GM23338 (cell line): Measurements from ENCODE around the gene RFK.

Experiments used
- EZH2 ChIP-seq: fragments of 200-600 bp; sonication (generic); IDR thresholded peaks from one replicate; pipeline ENCODE4 v1.8.0; 2017; ENCODE audit warnings: antibody characterized with exemption, mild to moderate bottlenecking, low read depth; ENCODE audit not compliant: unreplicated experiment
- EZH2phosphoT487 ChIP-seq: fragments of 200-600 bp; sonication (generic); IDR thresholded peaks from one replicate; pipeline ENCODE4 v1.8.1; 2018; ENCODE audit warnings: antibody characterized with exemption; ENCODE audit not compliant: unreplicated experiment
- JUNB ChIP-seq: IDR thresholded peaks from one replicate; pipeline ENCODE4 v1.6.1; 2016; ENCODE audit warnings: antibody characterized with exemption; ENCODE audit not compliant: unreplicated experiment
- POLR2AphosphoS5 ChIP-seq: IDR thresholded peaks from 2 replicates; pipeline ENCODE4 v1.6.1; 2016; ENCODE audit warnings: antibody characterized with exemption, low read depth
- REST ChIP-seq: IDR thresholded peaks from one replicate; pipeline ENCODE4 v1.6.1; 2018; ENCODE audit warnings: antibody characterized with exemption; ENCODE audit not compliant: unreplicated experiment
- ZNF114 ChIP-seq: fragments of 250-450 bp; sonication (Bioruptor Pico); IDR thresholded peaks from 2 replicates; pipeline ENCODE4 v1.5.0; 2020; ENCODE audit warnings: mild to moderate bottlenecking, moderate library complexity
- TF ChIP-seq, protein P1 (sequence below), 2 experiments: fragments of 200-600 bp in 1 of 2; sonication (generic) in 1 of 2; conservative IDR thresholded peaks; 2 replicates each; pipeline versions ENCODE4 v1.5.1 to v1.6.1; 2016 to 2017; ENCODE audit warnings: antibody characterized with exemption in 2 of 2, low read depth in 2 of 2, mild to moderate bottlenecking in 2 of 2, moderate library complexity in 1 of 2

DNA sequence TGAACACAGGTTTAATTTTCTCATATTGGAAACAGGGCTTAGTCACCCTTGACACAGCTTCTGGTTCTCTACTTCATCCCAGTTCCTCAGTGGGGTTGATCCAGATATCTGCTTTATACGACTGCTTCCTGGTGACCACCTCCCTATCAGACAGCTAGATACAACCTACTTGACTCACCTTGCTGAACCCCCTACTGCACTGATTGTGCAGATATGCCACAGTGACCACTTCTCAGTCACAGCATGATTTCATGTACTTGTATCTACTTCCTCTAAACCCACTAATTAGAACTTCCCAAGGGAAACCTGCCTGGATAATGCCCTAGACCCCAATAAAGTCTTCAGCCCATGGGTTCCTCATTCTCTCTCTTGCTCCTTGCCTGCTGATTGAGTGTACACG lies 18.4 kb upstream of the RFK start:
- TF ChIP-seq, protein P1, sequence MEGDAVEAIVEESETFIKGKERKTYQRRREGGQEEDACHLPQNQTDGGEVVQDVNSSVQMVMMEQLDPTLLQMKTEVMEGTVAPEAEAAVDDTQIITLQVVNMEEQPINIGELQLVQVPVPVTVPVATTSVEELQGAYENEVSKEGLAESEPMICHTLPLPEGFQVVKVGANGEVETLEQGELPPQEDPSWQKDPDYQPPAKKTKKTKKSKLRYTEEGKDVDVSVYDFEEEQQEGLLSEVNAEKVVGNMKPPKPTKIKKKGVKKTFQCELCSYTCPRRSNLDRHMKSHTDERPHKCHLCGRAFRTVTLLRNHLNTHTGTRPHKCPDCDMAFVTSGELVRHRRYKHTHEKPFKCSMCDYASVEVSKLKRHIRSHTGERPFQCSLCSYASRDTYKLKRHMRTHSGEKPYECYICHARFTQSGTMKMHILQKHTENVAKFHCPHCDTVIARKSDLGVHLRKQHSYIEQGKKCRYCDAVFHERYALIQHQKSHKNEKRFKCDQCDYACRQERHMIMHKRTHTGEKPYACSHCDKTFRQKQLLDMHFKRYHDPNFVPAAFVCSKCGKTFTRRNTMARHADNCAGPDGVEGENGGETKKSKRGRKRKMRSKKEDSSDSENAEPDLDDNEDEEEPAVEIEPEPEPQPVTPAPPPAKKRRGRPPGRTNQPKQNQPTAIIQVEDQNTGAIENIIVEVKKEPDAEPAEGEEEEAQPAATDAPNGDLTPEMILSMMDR (conservative IDR thresholded peaks at IDR 0.05; ENCODE audit: low read depth in 2 of 2) = no peak
- TF ChIP-seq EZH2phosphoT487 = no peak
- no peak for TF ChIP-seq EZH2
- no peak for TF ChIP-seq JUNB
- TF ChIP-seq POLR2AphosphoS5 = no peak
- no peak for TF ChIP-seq REST
- TF ChIP-seq ZNF114 (CRISPR knock-in tag) = no peak
